MM.1S (cell line): Measurements from ENCODE around the gene CREB3L1.

ENCODE experiments used
- DNase-seq: peaks from one replicate; pipeline ENCODE4 v3.0.0-alpha.2; 2015
- H2AFZ ChIP-seq: fragments of 300-600 bp; sonication (generic); 2 replicates; pipeline ENCODE4 v1.6.0; 2016; ENCODE audit warnings: antibody characterized with exemption, low read length
- H3F3A ChIP-seq: fragments of 300-600 bp; sonication (generic); 2 replicates; pipeline ENCODE4 v1.6.1; 2016; ENCODE audit warnings: mild to moderate bottlenecking, antibody characterized with exemption, low read length, moderate library complexity, mixed read lengths; ENCODE audit not compliant: insufficient read depth
- H3K27ac ChIP-seq: fragments of 300-600 bp; sonication (generic); 2 replicates; pipeline ENCODE4 v1.5.1; 2016; ENCODE audit warnings: mild to moderate bottlenecking, low read length
- H3K27me3 ChIP-seq: fragments of 300-600 bp; sonication (generic); replicated peaks from 2 replicates; pipeline ENCODE4 v1.6.0; 2016; ENCODE audit warnings: low read length; ENCODE audit not compliant: insufficient read depth
- H3K36me3 ChIP-seq: fragments of 300-600 bp; sonication (generic); replicated peaks from 2 replicates; pipeline ENCODE4 v1.6.1; 2016; ENCODE audit warnings: mild to moderate bottlenecking, low read length, mixed read lengths; ENCODE audit not compliant: insufficient read depth
- H3K4me1 ChIP-seq: fragments of 300-600 bp; sonication (generic); 2 replicates; pipeline ENCODE4 v1.6.1; 2016; ENCODE audit warnings: low read length, mixed read lengths
- H3K4me2 ChIP-seq: fragments of 300-600 bp; sonication (generic); 2 replicates; pipeline ENCODE4 v1.6.0; 2016; ENCODE audit warnings: low read depth, low read length
- H3K4me3 ChIP-seq: fragments of 300-600 bp; sonication (generic); 2 replicates; pipeline ENCODE4 v1.5.1; 2016; ENCODE audit warnings: low read length, mixed read lengths
- H3K79me2 ChIP-seq: fragments of 300-600 bp; sonication (generic); 2 replicates; pipeline ENCODE4 v1.6.1; 2016; ENCODE audit warnings: mixed run types, low read length, mixed read lengths
- H3K9ac ChIP-seq: fragments of 300-600 bp; sonication (generic); 2 replicates; pipeline ENCODE4 v1.6.1; 2016; ENCODE audit warnings: low read length, mixed read lengths
- H3K9me2 ChIP-seq: fragments of 300-600 bp; sonication (generic); replicated peaks from 2 replicates; pipeline ENCODE4 v1.6.1; 2016; ENCODE audit warnings: mild to moderate bottlenecking, low read length, mixed read lengths; ENCODE audit not compliant: insufficient read depth
- H3K9me3 ChIP-seq: fragments of 300-600 bp; sonication (generic); replicated peaks from 2 replicates; pipeline ENCODE4 v1.6.1; 2016; ENCODE audit warnings: mild to moderate bottlenecking, low read length, mixed read lengths; ENCODE audit not compliant: insufficient read depth
- H4K20me1 ChIP-seq: fragments of 300-600 bp; sonication (generic); 2 replicates; pipeline ENCODE4 v1.6.1; 2016; ENCODE audit warnings: mild to moderate bottlenecking, low read length, moderate library complexity, mixed read lengths; ENCODE audit not compliant: insufficient read depth
- CTCF ChIP-seq: fragments of 300-600 bp; sonication (generic); IDR thresholded peaks from 2 replicates; pipeline ENCODE4 v1.5.1; 2016; ENCODE audit warnings: antibody characterized with exemption, low read length, mixed read lengths
- EZH2 ChIP-seq: fragments of 300-600 bp; sonication (generic); optimal IDR thresholded peaks from 2 replicates; pipeline ENCODE3; 2017; ENCODE audit warnings: low read depth, mild to moderate bottlenecking, antibody characterized with exemption, low read length, mixed read lengths
- EZH2phosphoT487 ChIP-seq: fragments of 300-600 bp; sonication (generic); IDR thresholded peaks from 2 replicates; pipeline ENCODE4 v1.6.1; 2018; ENCODE audit warnings: antibody characterized with exemption, low read length

The CREB3L1 gene

GRCh38 chr11:46271407-46271806 is 6.1 kb upstream of the CREB3L1 start:
- no peaks in the 10 kb centered on the region for H3K79me2 ChIP-seq
- DNase-seq: no peak
- no peaks in the 10 kb centered on the region for H4K20me1 ChIP-seq
- no peak overlapping the region for H3K9ac ChIP-seq
- no peak overlapping the region for H3K27ac ChIP-seq
- no peak overlapping the region for H3K4me3 ChIP-seq
- no peaks in the 10 kb centered on the region; the same call in 1 of the 2 replicates for H3K27me3 ChIP-seq
- no peak overlapping the region for H2AFZ ChIP-seq
- H3K4me2 ChIP-seq: no peak overlapping the region
- no peaks in the 10 kb centered on the region for H3F3A ChIP-seq
- no peaks in the 10 kb centered on the region for H3K9me2 ChIP-seq
- H3K4me1 ChIP-seq: no peaks in the 10 kb centered on the region
- TF ChIP-seq CTCF (no peak), EZH2 (no peak), EZH2phosphoT487 (no peak)
- H3K36me3 ChIP-seq: no peaks in the 10 kb centered on the region
- no peaks in the 10 kb centered on the region for H3K9me3 ChIP-seq

- no peak for TF ChIP-seq EZH2
- no peak for TF ChIP-seq EZH2phosphoT487
- no peak for TF ChIP-seq CTCF
- H3K79me2 ChIP-seq: no peaks in the 10 kb centered on the region
- no peaks in the 10 kb centered on the region for H3F3A ChIP-seq
- no peaks in the 10 kb centered on the region for H4K20me1 ChIP-seq
- H3K9ac ChIP-seq: no peak overlapping the region
- no peak for DNase-seq
- no peaks in the 10 kb centered on the region for H3K36me3 ChIP-seq
- H3K4me1 ChIP-seq: no peaks in the 10 kb centered on the region
- no peaks in the 10 kb centered on the region for H3K9me2 ChIP-seq
- H3K27ac ChIP-seq: no peak overlapping the region
- H2AFZ ChIP-seq: no peak overlapping the region
- H3K4me3 ChIP-seq: no peak overlapping the region
- H3K9me3 ChIP-seq: no peaks in the 10 kb centered on the region
- H3K4me2 ChIP-seq: no peak overlapping the region
- H3K27me3 ChIP-seq: peaks cover 1% of the 10 kb centered on the region
Measured at GRCh38 chr11:46271875-46272815, 5.3 kb upstream of the CREB3L1 start.

- Histone ChIP-seq H3F3A (no peaks in the 10 kb centered on the region), H3K4me2 (no peak overlapping the region), H3K36me3 (no peaks in the 10 kb centered on the region), H3K9me2 (no peaks in the 10 kb centered on the region), H3K9ac (no peak overlapping the region), H4K20me1 (no peaks in the 10 kb centered on the region), H3K4me1 (no peaks in the 10 kb centered on the region), H3K9me3 (no peaks in the 10 kb centered on the region), H3K79me2 (no peaks in the 10 kb centered on the region), H3K4me3 (no peak overlapping the region), H3K27me3 (peaks cover 8% of the 10 kb centered on the region), H2AFZ (no peak overlapping the region), H3K27ac (no peak overlapping the region)
- DNase-seq: no peak
- TF ChIP-seq EZH2: no peak
- no peak for TF ChIP-seq CTCF
- TF ChIP-seq EZH2phosphoT487: no peak
Measured at GRCh38 chr11:46272816-46273427, 4.5 kb upstream of the CREB3L1 start.
